Measurements from ENCODE around the gene NEIL1.

Gene NEIL1

GRCh38 chr15:75389791-75390382 is 43.0 kb downstream of the NEIL1 start:
- no peak for DNase-seq

GRCh38 chr15:75397494-75397893 is 50.7 kb downstream of the NEIL1 start:
- no peak for DNase-seq

- DNase-seq = no peak
Measured at GRCh38 chr15:75403892-75404291, 57.1 kb downstream of the NEIL1 start.
